Breast epithelium (tissue), 3 donors: ENCODE measurements around the gene NPTX1.

Experiments used
- POLR2A ChIP-seq: fragments of 450-650 bp; IDR thresholded peaks from one replicate; pipeline ENCODE4 v1.6.1; 2016; ENCODE audit warnings: antibody characterized with exemption, mild to moderate bottlenecking, moderate library complexity
- TF ChIP-seq, protein P1 (sequence below), 3 donors: fragments of 450-650 bp; IDR thresholded peaks; one replicate each; pipeline ENCODE4 v1.5.1; 2016 to 2017; ENCODE audit warnings: antibody characterized with exemption in 3 of 3, mild to moderate bottlenecking in 3 of 3, moderate library complexity in 3 of 3

GRCh38 chr17:80469667-80470066 is 6.7 kb downstream of the NPTX1 start:
- TF ChIP-seq POLR2A = no peak
- TF ChIP-seq, protein P1, sequence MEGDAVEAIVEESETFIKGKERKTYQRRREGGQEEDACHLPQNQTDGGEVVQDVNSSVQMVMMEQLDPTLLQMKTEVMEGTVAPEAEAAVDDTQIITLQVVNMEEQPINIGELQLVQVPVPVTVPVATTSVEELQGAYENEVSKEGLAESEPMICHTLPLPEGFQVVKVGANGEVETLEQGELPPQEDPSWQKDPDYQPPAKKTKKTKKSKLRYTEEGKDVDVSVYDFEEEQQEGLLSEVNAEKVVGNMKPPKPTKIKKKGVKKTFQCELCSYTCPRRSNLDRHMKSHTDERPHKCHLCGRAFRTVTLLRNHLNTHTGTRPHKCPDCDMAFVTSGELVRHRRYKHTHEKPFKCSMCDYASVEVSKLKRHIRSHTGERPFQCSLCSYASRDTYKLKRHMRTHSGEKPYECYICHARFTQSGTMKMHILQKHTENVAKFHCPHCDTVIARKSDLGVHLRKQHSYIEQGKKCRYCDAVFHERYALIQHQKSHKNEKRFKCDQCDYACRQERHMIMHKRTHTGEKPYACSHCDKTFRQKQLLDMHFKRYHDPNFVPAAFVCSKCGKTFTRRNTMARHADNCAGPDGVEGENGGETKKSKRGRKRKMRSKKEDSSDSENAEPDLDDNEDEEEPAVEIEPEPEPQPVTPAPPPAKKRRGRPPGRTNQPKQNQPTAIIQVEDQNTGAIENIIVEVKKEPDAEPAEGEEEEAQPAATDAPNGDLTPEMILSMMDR (IDR thresholded peaks at IDR 0.05) = no peak
